Gastrocnemius medialis (tissue), 4 donors: ENCODE measurements around the gene KIF4A.

Experiments used
- CTCF ChIP-seq, 5 experiments: fragments of 450-650 bp in 3 of 5; fragments of 200-600 bp in 2 of 5; sonication (generic) in 2 of 5; IDR thresholded peaks in 4 of 5; conservative IDR thresholded peaks in 1 of 5; 1 replicate in 4 of 5; 2 replicates in 1 of 5; pipeline ENCODE4 v1.5.1; 2016 to 2019; ENCODE audit warnings: antibody characterized with exemption in 5 of 5, mild to moderate bottlenecking in 3 of 5, moderate library complexity in 3 of 5
- POLR2A ChIP-seq, 2 donors: fragments of 450-650 bp; IDR thresholded peaks; one replicate each; pipeline ENCODE4 v1.6.1; 2017; ENCODE audit warnings: antibody characterized with exemption in 2 of 2, mild to moderate bottlenecking in 2 of 2, moderate library complexity in 2 of 2

GRCh38 chrX:70293621-70294020 is 3.7 kb downstream of the KIF4A start:
- TF ChIP-seq CTCF (IDR thresholded peaks at IDR 0.05 in 4 of 5, conservative IDR thresholded peaks at IDR 0.05 in 1 of 5), result no peak
- TF ChIP-seq POLR2A (IDR thresholded peaks at IDR 0.05), result no peak
